Activated CD4-positive, alpha-beta T cell treated with anti-CD3 and anti-CD28 coated beads for 48 hours (primary cell): ENCODE measurements around the gene CD226.
A peak's percentile ranks its signal among the peaks of the same experiment; 100 is the strongest.
"Not testable (repeated sequence)": the region's sequence is repeated elsewhere in the genome, so short reads cannot be mapped to it uniquely, and the experiment has no call there.

Experiments used
- DNase-seq: peaks from one replicate; pipeline ENCODE4 v3.0.0-alpha.2; 2020

CD226 gene

GRCh38 chr18:69947361-69948133 lies at the start of gene CD226:
TSS of gene CD226 (minus strand) at chr18:69947873. CDS start at chr18:69947406, 467 bp downstream.
- DNase-seq = no peak

GRCh38 chr18:69996951-69997798 lies 49.5 kb upstream of the CD226 start:
- no peak for DNase-seq

GRCh38 chr18:69996417-69996816 lies 48.7 kb upstream of the CD226 start:
- no peak for DNase-seq

GRCh38 chr18:69995774-69996173 lies 48.1 kb upstream of the CD226 start:
- DNase-seq = no peak

GRCh38 chr18:69992776-69993175 lies 45.1 kb upstream of the CD226 start:
- no peak for DNase-seq

GRCh38 chr18:69987870-69988269 lies 40.2 kb upstream of the CD226 start:
- no peak for DNase-seq

- no peak for DNase-seq
Measured at GRCh38 chr18:69985239-69985638, 37.6 kb upstream of the CD226 start.

GRCh38 chr18:69982417-69982816 lies 34.7 kb upstream of the CD226 start:
- DNase-seq = no peak

GRCh38 chr18:69981948-69982347 lies 34.3 kb upstream of the CD226 start:
- no peak for DNase-seq

GRCh38 chr18:69980982-69981804 lies 33.5 kb upstream of the CD226 start:
- no peak for DNase-seq

GRCh38 chr18:69980509-69980908 lies 32.8 kb upstream of the CD226 start:
- no peak for DNase-seq

- DNase-seq = no peak
Measured at GRCh38 chr18:69978732-69979715, 31.4 kb upstream of the CD226 start.

- not testable (repeated sequence) for DNase-seq
Measured at GRCh38 chr18:69975294-69975693, 27.6 kb upstream of the CD226 start.

GRCh38 chr18:69974365-69974764 lies 26.7 kb upstream of the CD226 start:
- no peak for DNase-seq

GRCh38 chr18:69969491-69969890 lies 21.8 kb upstream of the CD226 start:
- no peak for DNase-seq

GRCh38 chr18:69968039-69968438 lies 20.4 kb upstream of the CD226 start:
- no peak for DNase-seq

- DNase-seq = no peak
Measured at GRCh38 chr18:69963196-69963595, 15.5 kb upstream of the CD226 start.

GRCh38 chr18:69961718-69962117 lies 14.0 kb upstream of the CD226 start:
- no peak for DNase-seq

- peak; percentile 57 for DNase-seq
Measured at GRCh38 chr18:69958422-69958821, 10.7 kb upstream of the CD226 start.

GRCh38 chr18:69957747-69958146 lies 10.1 kb upstream of the CD226 start:
- DNase-seq = no peak

- DNase-seq = no peak
Measured at GRCh38 chr18:69956665-69957620, 9.3 kb upstream of the CD226 start.
